Activated CD8-positive, alpha-beta T cell treated with anti-CD3 and anti-CD28 coated beads, Interleukin-2, amount 10 ng/mL, durations not matched to agents 7 days and 5 days (primary cell): ENCODE measurements around the gene SSU72. TPM values are rescaled to one million over a fixed set of nuclear protein-coding genes. Genes with fewer than 3 reads are reported as not detected.
A peak's percentile ranks its signal among the peaks of the same experiment; 100 is the strongest.

Source experiments
- ATAC-seq: fragments of 150-1000 bp; cut with Tn5 transposase; one replicate; pipeline ENCODE4 v1.10.0; 2021; ENCODE audit warnings: moderate library complexity
- CTCF ChIA-PET: fragments of 350-600 bp; sonication (Branson Sonifier 250); formaldehyde crosslinking; loops from one replicate; lab custom pipeline; 2021; ENCODE audit warnings: antibody characterized with exemption; lab: Charles Lee
- POLR2A ChIA-PET: fragments of 350-600 bp; sonication (Branson Sonifier 250); formaldehyde crosslinking; loops from one replicate; lab custom pipeline; 2021; ENCODE audit warnings: antibody characterized with exemption; lab: Charles Lee
- DNase-seq: peaks from one replicate; pipeline ENCODE4 v3.0.0-alpha.2; 2020
- H3K27ac Mint-ChIP-seq: one replicate; pipeline ENCODE4 v1.8.0; 2021; ENCODE audit warnings: mild to moderate bottlenecking, mixed read lengths
- H3K27me3 Mint-ChIP-seq: one replicate; pipeline ENCODE4 v1.8.0; 2021; ENCODE audit warnings: low read depth, mixed read lengths
- H3K36me3 Mint-ChIP-seq: one replicate; pipeline ENCODE4 v1.8.0; 2021; ENCODE audit warnings: low read depth, mixed read lengths
- H3K4me1 Mint-ChIP-seq: one replicate; pipeline ENCODE4 v1.8.0; 2021; ENCODE audit warnings: low read depth, mixed read lengths
- H3K4me3 Mint-ChIP-seq: one replicate; pipeline ENCODE4 v1.8.0; 2021; ENCODE audit warnings: mild to moderate bottlenecking, mixed read lengths
- H3K9me3 Mint-ChIP-seq: one replicate; pipeline ENCODE4 v1.8.0; 2022; ENCODE audit warnings: mixed read lengths; ENCODE audit not compliant: insufficient read depth
- total RNA-seq, 2 experiments: library from RNA; stranded (reverse); gene quantifications; one replicate each; pipeline ENCODE4 v1.2.3, GENCODE V29; 2021

SSU72 gene
- total RNA-seq, 2 experiments from 2014 or later = 123 to 129 TPM

GRCh38 chr1:1543706-1544099 lies 31.0 kb downstream of the SSU72 start:
- DNase-seq = no peak
- no peaks in the 10 kb centered on the region for H3K9me3 Mint-ChIP-seq
- no peaks in the 10 kb centered on the region for H3K27me3 Mint-ChIP-seq
- H3K36me3 Mint-ChIP-seq = peaks cover 15% of the 10 kb centered on the region
- ATAC-seq = no peak
- no peak overlapping the region for H3K27ac Mint-ChIP-seq
- no peak overlapping the region for H3K4me3 Mint-ChIP-seq
- CTCF ChIA-PET = no interaction called here
- POLR2A ChIA-PET = no interaction called here
- H3K4me1 Mint-ChIP-seq = peaks cover 5% of the 10 kb centered on the region

- H3K27me3 Mint-ChIP-seq = no peaks in the 10 kb centered on the region
- ChIA-PET CTCF (interaction anchor here (1.5 kb wide), 1 partner anchor 102 kb away, joined by 3 read pairs; no protein-coding TSS in a partner anchor), POLR2A (no interaction called here)
- H3K36me3 Mint-ChIP-seq = peaks cover 15% of the 10 kb centered on the region
- H3K4me3 Mint-ChIP-seq = no peak overlapping the region
- H3K4me1 Mint-ChIP-seq = peaks cover 5% of the 10 kb centered on the region
- DNase-seq (no peak), ATAC-seq (no peak)
- H3K9me3 Mint-ChIP-seq = no peaks in the 10 kb centered on the region
- H3K27ac Mint-ChIP-seq = no peak overlapping the region
Measured at GRCh38 chr1:1542766-1543705, 31.6 kb downstream of the SSU72 start.

GRCh38 chr1:1541956-1542765 lies 32.5 kb downstream of the SSU72 start:
- H3K4me1 Mint-ChIP-seq = peaks cover 5% of the 10 kb centered on the region
- H3K4me3 Mint-ChIP-seq = no peak overlapping the region
- H3K27ac Mint-ChIP-seq = no peak overlapping the region
- DNase-seq (no peak), ATAC-seq (no peak)
- POLR2A ChIA-PET = no interaction called here
- CTCF ChIA-PET = interaction anchor here (1.5 kb wide), 1 partner anchor 101 kb away, joined by 3 read pairs; no protein-coding TSS in a partner anchor
- peaks cover 13% of the 10 kb centered on the region for H3K36me3 Mint-ChIP-seq
- no peaks in the 10 kb centered on the region for H3K9me3 Mint-ChIP-seq
- no peaks in the 10 kb centered on the region for H3K27me3 Mint-ChIP-seq

GRCh38 chr1:1540818-1541628 lies 33.6 kb downstream of the SSU72 start:
- Mint-ChIP-seq H3K4me3 (no peak overlapping the region), H3K9me3 (no peaks in the 10 kb centered on the region), H3K27me3 (no peaks in the 10 kb centered on the region), H3K36me3 (peaks cover 13% of the 10 kb centered on the region), H3K4me1 (peaks cover 5% of the 10 kb centered on the region), H3K27ac (no peak overlapping the region)
- CTCF ChIA-PET = no interaction called here
- ATAC-seq (no peak), DNase-seq (no peak)
- POLR2A ChIA-PET = no interaction called here

- Mint-ChIP-seq H3K36me3 (peaks cover 12% of the 10 kb centered on the region), H3K27me3 (no peaks in the 10 kb centered on the region), H3K4me3 (no peak within 1 kb of the TSS), H3K4me1 (peaks cover 5% of the 10 kb centered on the region), H3K9me3 (no peaks in the 10 kb centered on the region), H3K27ac (no peak within 1 kb of the TSS)
- CTCF ChIA-PET = no interaction called here
- ATAC-seq (peak; percentile 43), DNase-seq (peak; percentile 56)
- POLR2A ChIA-PET = no interaction called here
Measured at GRCh38 chr1:1540090-1540817, 34.4 kb downstream of the SSU72 start, which contains the start of gene TMEM240. TMEM240 (minus strand) TSS chr1:1540624; CDS start chr1:1540346, 278 bp downstream.

- Mint-ChIP-seq H3K9me3 (no peaks in the 10 kb centered on the region), H3K27ac (no peak overlapping the region), H3K27me3 (no peaks in the 10 kb centered on the region), H3K4me1 (peaks cover 5% of the 10 kb centered on the region), H3K36me3 (peaks cover 11% of the 10 kb centered on the region), H3K4me3 (no peak overlapping the region)
- CTCF ChIA-PET = no interaction called here
- POLR2A ChIA-PET = no interaction called here
- no peak for ATAC-seq
- no peak for DNase-seq
Measured at GRCh38 chr1:1539310-1540089, 35.2 kb downstream of the SSU72 start.

GRCh38 chr1:1538989-1539309 lies 35.7 kb downstream of the SSU72 start:
- H3K27me3 Mint-ChIP-seq = no peaks in the 10 kb centered on the region
- ATAC-seq (no peak), DNase-seq (no peak)
- CTCF ChIA-PET = no interaction called here
- no peak overlapping the region for H3K27ac Mint-ChIP-seq
- H3K36me3 Mint-ChIP-seq = peaks cover 11% of the 10 kb centered on the region
- no peaks in the 10 kb centered on the region for H3K9me3 Mint-ChIP-seq
- peaks cover 5% of the 10 kb centered on the region for H3K4me1 Mint-ChIP-seq
- H3K4me3 Mint-ChIP-seq = no peak overlapping the region
- POLR2A ChIA-PET = no interaction called here

GRCh38 chr1:1538334-1538733 lies 36.3 kb downstream of the SSU72 start:
- peaks cover 5% of the 10 kb centered on the region for H3K4me1 Mint-ChIP-seq
- H3K27ac Mint-ChIP-seq = no peak overlapping the region
- ChIA-PET POLR2A (no interaction called here), CTCF (no interaction called here)
- ATAC-seq (no peak), DNase-seq (no peak)
- H3K9me3 Mint-ChIP-seq = no peaks in the 10 kb centered on the region
- H3K36me3 Mint-ChIP-seq = peaks cover 11% of the 10 kb centered on the region
- no peaks in the 10 kb centered on the region for H3K27me3 Mint-ChIP-seq
- H3K4me3 Mint-ChIP-seq = no peak overlapping the region

GRCh38 chr1:1537626-1538250 lies 36.9 kb downstream of the SSU72 start:
- ChIA-PET POLR2A (no interaction called here), CTCF (no interaction called here)
- Mint-ChIP-seq H3K9me3 (no peaks in the 10 kb centered on the region), H3K4me1 (peaks cover 5% of the 10 kb centered on the region), H3K27me3 (no peaks in the 10 kb centered on the region), H3K36me3 (peaks cover 12% of the 10 kb centered on the region), H3K27ac (no peak overlapping the region), H3K4me3 (no peak overlapping the region)
- ATAC-seq (no peak), DNase-seq (no peak)

- H3K27ac Mint-ChIP-seq = peak overlapping the region; percentile 46
- H3K27me3 Mint-ChIP-seq = no peaks in the 10 kb centered on the region
- H3K4me1 Mint-ChIP-seq = peaks cover 5% of the 10 kb centered on the region
- CTCF ChIA-PET = no interaction called here
- POLR2A ChIA-PET = no interaction called here
- H3K36me3 Mint-ChIP-seq = peaks cover 16% of the 10 kb centered on the region
- ATAC-seq (no peak), DNase-seq (no peak)
- H3K4me3 Mint-ChIP-seq = no peak overlapping the region
- H3K9me3 Mint-ChIP-seq = no peaks in the 10 kb centered on the region
Measured at GRCh38 chr1:1536938-1537546, 37.6 kb downstream of the SSU72 start.
